ENCODE data around the gene UBE2F.

- TF ChIP-seq, protein P1, sequence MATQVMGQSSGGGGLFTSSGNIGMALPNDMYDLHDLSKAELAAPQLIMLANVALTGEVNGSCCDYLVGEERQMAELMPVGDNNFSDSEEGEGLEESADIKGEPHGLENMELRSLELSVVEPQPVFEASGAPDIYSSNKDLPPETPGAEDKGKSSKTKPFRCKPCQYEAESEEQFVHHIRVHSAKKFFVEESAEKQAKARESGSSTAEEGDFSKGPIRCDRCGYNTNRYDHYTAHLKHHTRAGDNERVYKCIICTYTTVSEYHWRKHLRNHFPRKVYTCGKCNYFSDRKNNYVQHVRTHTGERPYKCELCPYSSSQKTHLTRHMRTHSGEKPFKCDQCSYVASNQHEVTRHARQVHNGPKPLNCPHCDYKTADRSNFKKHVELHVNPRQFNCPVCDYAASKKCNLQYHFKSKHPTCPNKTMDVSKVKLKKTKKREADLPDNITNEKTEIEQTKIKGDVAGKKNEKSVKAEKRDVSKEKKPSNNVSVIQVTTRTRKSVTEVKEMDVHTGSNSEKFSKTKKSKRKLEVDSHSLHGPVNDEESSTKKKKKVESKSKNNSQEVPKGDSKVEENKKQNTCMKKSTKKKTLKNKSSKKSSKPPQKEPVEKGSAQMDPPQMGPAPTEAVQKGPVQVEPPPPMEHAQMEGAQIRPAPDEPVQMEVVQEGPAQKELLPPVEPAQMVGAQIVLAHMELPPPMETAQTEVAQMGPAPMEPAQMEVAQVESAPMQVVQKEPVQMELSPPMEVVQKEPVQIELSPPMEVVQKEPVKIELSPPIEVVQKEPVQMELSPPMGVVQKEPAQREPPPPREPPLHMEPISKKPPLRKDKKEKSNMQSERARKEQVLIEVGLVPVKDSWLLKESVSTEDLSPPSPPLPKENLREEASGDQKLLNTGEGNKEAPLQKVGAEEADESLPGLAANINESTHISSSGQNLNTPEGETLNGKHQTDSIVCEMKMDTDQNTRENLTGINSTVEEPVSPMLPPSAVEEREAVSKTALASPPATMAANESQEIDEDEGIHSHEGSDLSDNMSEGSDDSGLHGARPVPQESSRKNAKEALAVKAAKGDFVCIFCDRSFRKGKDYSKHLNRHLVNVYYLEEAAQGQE (IDR thresholded peaks at IDR 0.05; ENCODE audit: insufficient read depth in 1 of 2, low read depth in 2 of 2, low read length in 2 of 2) = no peak
- no peak for TF ChIP-seq POLR2AphosphoS5 (IDR thresholded peaks at IDR 0.05; ENCODE audit: low read depth, low read length)
- TF ChIP-seq TAF1 (IDR thresholded peaks at IDR 0.05; ENCODE audit: borderline replicate concordance, insufficient read depth, low read length) = no peak
- no peak for TF ChIP-seq SIN3A (IDR thresholded peaks at IDR 0.05; ENCODE audit: borderline replicate concordance, insufficient read depth, low read length)
Measured at GRCh38 chr2:238069021-238069709, 102.4 kb downstream of the UBE2F start.
